T47D (cell line): Measurements from ENCODE around the gene RBKS.
A peak's percentile ranks its signal among the peaks of the same experiment; 100 is the strongest.
"Not testable (repeated sequence)": the region's sequence is repeated elsewhere in the genome, so short reads cannot be mapped to it uniquely, and the experiment has no call there.

ENCODE experiments used
- DNase-seq, 2 experiments: peaks; one replicate each; pipeline versions ENCODE4 v3.0.0 to v3.0.0-alpha.2; 2011 to 2012; ENCODE audit warnings: low read depth in 1 of 2, low spot score in 1 of 2
- JUND ChIP-seq: IDR thresholded peaks from 2 replicates; pipeline ENCODE4 v1.6.1; 2012; ENCODE audit warnings: low read depth
- in situ Hi-C: cut with HindIII; loops from 2 replicates; pipeline ENCODE4 v1.10.0; 2016; ENCODE audit warnings: low sequenced_read_pairs, low pct_unique_long_range_greater_than_20kb

RBKS gene

DNA sequence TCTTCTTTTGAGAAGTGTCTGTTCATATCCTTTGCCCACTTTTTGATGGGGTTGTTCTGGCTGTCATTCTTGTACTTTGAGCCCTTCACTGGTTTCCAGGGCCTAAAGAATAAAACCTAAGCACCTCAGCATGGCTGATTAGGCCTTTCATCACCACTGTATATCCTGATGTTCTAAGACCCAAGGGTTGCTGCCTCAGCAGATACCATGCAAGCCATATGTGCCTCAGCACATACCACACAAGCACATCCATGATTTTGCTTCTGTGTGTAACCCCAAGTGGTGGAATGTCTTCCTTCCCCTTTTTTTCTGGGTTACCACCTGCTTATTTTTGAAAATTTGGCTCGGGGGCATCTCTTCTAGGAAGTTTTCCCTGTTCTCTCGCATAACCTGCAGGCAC lies 11.4 kb downstream of the RBKS start:
- DNase-seq = no peak
- in situ Hi-C loops = no loop called here
- TF ChIP-seq JUND = no peak

DNA sequence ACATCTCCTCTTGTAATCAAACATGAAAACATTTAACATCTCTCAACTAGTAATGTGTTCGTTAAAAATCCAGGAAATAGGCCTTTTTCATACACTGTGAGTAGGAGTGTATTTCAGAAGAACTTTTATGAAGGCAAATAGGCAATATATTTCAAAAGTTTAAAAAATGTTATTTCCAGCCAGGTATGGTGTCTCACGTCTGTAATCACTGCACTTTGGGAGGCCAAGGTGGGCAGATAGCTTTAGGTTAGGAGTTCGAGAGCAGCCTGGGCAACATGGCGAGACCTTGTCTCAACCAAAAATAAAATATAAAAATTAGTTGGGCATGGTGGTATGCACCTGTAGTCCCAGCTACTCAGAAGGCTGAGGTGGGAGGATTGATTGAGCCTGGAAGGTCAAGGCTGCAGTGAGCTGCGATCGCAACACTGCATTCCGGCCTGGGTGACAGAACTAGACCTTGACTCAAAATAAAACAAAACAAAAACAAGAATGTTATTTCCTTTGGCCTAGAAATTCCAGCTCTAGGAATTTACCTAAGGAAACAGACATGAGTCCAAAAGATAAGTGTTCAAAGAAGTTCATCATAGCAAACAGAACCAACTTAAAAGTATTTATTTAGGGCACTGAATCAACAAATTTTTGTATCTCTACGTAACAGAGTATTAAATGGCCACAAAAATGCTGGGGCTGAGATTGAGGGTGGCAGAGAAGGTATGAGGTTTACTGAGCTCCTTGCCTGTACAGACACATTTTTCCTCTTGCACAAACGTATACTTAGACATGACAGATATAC lies 14.9 kb downstream of the RBKS start:
- in situ Hi-C loops = no loop called here
- no peak for DNase-seq

DNA sequence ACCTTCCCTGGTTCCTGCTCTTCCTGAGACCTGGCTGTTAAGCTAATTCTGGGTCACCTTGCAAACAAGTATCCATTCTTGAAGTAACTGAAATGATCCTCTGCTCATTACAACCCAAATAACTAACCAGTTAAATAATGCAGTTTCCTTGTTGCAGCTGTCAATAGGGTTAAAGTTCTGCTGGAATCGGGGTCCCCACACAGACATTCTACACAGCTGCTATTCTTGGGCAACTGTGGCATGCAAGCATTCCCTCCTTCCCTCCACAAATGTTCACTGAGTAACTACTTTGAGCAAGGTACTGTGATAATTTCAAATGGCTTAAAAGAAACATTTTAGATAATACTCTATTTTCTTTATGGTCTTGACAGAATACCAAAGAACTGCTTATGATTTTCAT lies 17.1 kb downstream of the RBKS start:
- TF ChIP-seq JUND = no peak
- no peak for DNase-seq
- in situ Hi-C loops = no loop called here

More for the DNA sequence above, 14.9 kb downstream of the RBKS start:
- no peak for TF ChIP-seq JUND

DNA sequence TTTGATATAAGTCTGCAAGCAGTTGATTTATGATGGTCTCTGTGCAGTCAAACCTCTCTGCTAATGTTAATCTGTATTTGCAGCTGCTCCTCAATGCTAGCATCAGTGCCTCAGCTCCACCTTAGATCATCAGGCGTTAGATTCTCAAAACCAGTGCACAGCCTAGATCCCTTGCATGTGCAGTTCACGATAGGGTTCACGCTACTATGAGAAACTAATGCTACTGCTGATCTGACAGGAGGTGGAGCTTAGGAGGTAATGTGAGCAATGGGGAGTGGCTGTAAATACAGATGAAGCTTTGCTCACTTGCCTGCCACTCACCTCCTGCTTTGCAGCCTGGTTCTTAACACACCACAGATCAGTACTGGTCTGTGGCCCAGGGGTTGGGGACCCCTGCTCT lies 18.4 kb downstream of the RBKS start:
- in situ Hi-C loops = no loop called here
- no peak for TF ChIP-seq JUND
- peak in 1 of 2 experiments; percentile 12 for DNase-seq

DNA sequence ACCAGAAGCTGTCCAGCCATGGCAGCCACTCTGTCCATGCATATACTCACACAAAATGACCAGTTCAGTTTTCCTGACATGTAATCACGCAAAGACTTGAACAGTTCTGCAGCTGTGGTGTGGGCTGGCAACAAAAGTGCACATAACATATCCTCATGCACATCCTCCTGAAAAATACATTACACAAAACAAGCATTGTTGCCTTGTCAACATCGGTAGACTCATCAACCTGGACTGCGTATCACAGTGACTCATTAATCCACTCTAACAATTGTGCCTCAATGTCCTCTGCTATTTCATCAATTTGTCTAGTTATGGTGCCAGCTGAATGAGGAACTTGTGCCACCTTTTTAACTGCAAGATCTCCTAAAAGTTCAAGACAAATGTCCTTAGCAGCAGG lies 19.5 kb downstream of the RBKS start:
- DNase-seq = no peak
- TF ChIP-seq JUND = no peak
- in situ Hi-C loops = no loop called here

DNA sequence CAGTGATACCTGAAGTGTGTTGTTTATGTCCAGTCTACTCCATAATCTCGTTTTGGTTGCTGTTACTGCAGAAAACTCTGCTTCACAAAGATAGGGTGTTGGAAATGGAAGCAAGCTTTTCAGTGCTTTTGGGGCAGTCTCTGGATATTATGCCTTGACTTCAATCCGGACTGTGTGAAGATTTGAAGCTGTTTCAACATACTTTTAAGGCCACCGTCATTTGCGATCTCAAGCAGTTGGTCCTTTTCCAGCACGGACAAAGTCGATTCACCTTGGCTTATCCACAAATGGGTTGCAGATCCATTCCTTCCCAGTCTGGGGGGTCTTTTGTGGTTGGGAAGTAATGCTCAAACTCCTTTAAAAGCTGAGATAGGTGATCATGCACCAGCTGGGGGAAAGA lies 20.4 kb downstream of the RBKS start:
- in situ Hi-C loops = no loop called here
- DNase-seq = no peak
- TF ChIP-seq JUND = no peak

DNA sequence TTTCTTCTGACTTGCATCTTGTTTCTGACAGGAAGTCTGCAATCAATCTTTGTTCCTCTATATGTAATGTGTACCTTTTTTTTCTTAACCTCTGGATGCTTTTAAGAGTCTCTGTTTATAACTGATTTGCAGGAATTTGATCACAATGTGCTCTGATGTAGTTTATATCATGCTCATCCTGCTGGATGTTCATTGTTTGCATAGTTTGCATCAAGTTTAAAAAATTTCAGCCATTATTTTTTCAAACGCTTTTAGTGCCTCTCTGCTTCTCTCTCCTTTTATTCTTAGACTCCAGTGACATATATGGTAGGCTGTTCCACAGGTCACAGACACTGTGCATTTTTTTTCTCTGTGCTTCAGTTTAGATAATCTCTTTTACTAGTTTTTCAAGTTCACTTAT lies 23.9 kb downstream of the RBKS start:
- no peak for TF ChIP-seq JUND
- in situ Hi-C loops = no loop called here
- no peak for DNase-seq

DNA sequence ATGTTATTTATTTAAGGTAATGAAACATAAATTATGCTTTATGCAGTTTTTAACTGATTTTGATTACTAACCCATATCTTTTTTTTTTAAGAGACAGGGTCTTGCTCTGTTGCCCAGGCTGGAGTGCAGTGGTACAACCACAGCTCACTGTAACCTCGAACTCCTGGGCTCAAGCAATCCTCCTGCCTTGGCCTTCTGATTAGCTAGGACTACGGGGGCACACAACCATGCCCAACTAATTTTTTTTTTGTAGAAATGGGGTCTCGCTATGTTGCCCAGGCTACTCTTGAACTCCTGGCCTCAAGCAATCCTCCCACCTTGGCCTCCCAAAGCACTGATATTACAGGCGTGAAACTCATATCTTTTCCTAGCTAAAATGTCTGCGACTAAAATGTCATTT lies 26.2 kb downstream of the RBKS start:
- DNase-seq, in situ Hi-C loops: not testable (repeated sequence)

DNA sequence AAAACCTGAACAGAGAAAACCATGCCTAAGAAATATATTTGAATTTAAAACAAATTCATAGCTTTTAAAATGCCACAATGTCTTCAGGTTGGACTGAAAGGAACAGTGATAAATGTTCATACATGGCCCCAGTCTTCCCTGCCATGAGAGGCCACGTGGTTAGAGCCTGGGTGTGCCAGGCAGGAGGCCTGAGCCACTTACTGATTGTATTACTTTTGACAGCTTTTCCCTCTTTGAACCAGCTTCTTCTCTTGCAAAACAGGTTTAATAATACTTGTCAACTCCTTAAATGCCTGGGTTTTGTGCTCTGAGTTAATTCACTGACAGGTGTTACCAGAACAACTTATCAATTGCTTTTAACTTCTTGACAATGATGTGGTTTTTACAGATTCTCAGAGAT lies 27.0 kb downstream of the RBKS start:
- in situ Hi-C loops = no loop called here
- peak in 1 of 2 experiments; percentile 1 for DNase-seq
- no peak for TF ChIP-seq JUND

DNA sequence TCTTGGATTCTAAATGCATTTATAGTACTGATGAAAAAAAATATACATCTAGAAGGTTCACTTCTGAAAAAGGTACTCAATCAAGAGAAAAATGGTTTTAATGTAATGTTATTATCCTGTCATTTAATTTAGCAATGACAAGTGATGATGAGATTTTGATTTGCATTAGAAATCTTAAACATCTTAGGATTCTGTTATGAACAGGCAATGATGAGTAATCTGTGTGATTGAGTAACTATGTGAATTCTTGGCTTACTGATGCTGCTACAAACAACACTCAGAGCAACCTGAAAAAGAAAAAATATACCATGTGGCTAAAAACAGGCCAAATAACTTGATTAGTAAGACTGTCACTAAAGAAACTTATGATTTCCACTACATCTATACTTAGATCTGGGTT lies 30.1 kb downstream of the RBKS start:
- no peak for TF ChIP-seq JUND
- in situ Hi-C loops = no loop called here
- no peak for DNase-seq

DNA sequence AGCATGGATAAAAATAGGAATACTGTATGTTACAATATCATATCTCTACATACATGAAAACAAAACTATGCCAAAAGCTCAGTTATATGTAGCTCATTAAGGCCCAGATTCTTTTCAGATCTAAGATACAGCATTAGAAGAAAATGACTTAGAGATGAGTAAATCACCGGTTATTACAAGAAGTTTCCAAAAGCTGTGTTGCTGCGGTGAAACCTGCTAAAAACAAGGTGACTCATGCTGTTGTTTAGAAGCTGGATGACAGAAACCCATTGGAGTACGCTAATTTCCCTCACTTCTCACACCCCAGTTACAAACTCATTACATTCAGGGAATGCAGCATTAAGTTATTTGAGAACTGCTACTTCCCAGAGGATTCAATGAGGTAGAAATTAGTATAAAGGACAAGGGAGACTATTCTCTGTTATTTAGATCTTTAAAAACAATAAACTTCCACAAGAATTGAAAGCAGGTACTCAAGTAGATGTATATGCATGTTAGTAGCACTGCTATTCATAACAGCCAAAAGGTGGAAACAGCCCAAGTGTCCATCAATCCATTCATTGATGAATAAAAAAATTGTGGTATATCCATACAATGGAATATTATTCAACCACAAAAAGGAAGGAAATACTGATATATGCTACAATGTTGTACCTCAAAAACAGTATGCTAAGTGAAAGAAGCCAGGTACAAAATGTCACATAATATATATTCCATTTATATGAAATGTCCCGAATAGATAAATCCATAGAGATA lies 32.6 kb downstream of the RBKS start:
- no peak for TF ChIP-seq JUND

DNA sequence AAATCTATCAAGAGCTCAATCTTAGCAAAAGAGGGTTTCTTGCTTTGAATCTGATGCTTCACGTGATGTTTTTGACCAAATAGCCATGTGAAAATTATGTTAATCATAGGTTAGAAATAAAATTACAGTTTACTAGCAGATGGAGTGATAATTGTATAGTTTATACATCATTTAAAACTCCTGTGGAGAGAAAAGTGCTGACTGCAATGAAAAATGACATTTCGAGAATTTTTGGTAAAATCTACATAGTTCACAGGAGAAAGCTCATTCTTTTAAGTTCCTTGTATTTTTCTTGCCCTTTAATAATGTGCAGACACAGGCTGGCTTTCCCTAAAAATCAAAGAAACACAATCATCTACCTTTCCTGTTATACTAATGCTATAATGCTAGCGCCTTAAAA lies 33.2 kb downstream of the RBKS start:
- no peak for TF ChIP-seq JUND
- DNase-seq = no peak
- in situ Hi-C loops = no loop called here

More for the DNA sequence above, 32.6 kb downstream of the RBKS start:
- in situ Hi-C loops = no loop called here
- no peak for DNase-seq

DNA sequence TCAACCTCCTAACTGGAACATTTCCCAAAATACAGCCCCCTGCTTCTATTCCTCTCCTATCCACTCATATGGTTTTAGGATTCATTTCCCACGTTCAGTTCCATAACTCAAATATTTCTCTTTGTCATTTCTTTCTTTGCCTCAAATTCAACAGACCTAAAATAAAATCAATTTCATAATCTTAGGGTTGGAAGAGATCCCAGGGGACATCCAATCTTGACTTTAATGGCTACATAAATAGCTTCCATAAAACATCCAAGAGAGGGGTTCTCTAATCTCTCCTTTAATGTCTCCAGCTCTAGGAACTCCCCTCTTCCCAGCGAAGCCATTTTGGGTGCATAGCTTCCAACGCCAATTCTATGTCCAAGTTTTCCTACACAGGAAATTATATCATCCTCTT lies 33.8 kb downstream of the RBKS start:
- DNase-seq = no peak
- no peak for TF ChIP-seq JUND

DNA sequence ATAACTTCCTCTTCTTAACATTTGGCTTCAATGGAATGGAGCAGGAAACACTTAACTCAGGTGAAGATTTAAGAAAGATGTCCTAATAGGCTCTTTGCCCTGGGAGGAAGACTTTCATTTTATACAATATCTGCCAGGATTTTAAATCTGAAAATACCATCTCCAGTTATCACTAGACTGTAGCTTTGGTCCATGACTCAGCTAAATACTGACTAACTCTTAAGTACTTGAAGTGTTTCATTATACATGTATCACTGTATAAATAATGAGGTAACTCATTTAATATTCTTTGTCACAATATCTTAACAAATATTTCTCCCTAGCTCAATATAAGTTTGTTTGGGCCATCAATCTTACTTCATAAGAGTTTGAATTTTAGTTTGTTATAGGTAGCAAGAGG lies 34.7 kb downstream of the RBKS start:
- no peak for TF ChIP-seq JUND
- no peak for DNase-seq
- in situ Hi-C loops = no loop called here

More for the DNA sequence above, 33.8 kb downstream of the RBKS start:
- in situ Hi-C loops = no loop called here
